GM19240 (cell line): Measurements from ENCODE around the gene CKMT2.

Source experiments
- DNase-seq: peaks from one replicate; pipeline ENCODE4 v3.0.0; 2011; ENCODE audit warnings: low spot score; ENCODE audit not compliant: insufficient read length

Gene CKMT2

GRCh38 chr5:81214848-81215247 is 18.3 kb upstream of the CKMT2 start:
- no peak for DNase-seq

GRCh38 chr5:81216152-81216551 is 17.0 kb upstream of the CKMT2 start:
- DNase-seq, result no peak

- no peak for DNase-seq
Observed at GRCh38 chr5:81219389-81219788, 13.7 kb upstream of the CKMT2 start.

GRCh38 chr5:81222285-81222684 is 10.8 kb upstream of the CKMT2 start:
- DNase-seq, result no peak

- no peak for DNase-seq
Observed at GRCh38 chr5:81225463-81225862, 7.7 kb upstream of the CKMT2 start.

GRCh38 chr5:81226286-81226685 is 6.8 kb upstream of the CKMT2 start:
- no peak for DNase-seq

GRCh38 chr5:81226949-81227348 is 6.2 kb upstream of the CKMT2 start:
- DNase-seq, result no peak

GRCh38 chr5:81228084-81228483 is 5.0 kb upstream of the CKMT2 start:
- DNase-seq, result no peak

GRCh38 chr5:81230416-81230815 is 2.7 kb upstream of the CKMT2 start:
- no peak for DNase-seq

- no peak for DNase-seq
Observed at GRCh38 chr5:81232464-81233079, 550 bp upstream of the CKMT2 start.

GRCh38 chr5:81234299-81234698 is 1.2 kb downstream of the CKMT2 start:
- DNase-seq, result no peak

- DNase-seq, result no peak
Observed at GRCh38 chr5:81234801-81235200, 1.7 kb downstream of the CKMT2 start.

GRCh38 chr5:81235287-81236072 is 2.4 kb downstream of the CKMT2 start:
- DNase-seq, result no peak

- no peak for DNase-seq
Observed at GRCh38 chr5:81238460-81238859, 5.3 kb downstream of the CKMT2 start.

- no peak for DNase-seq
Observed at GRCh38 chr5:81239613-81240012, 6.5 kb downstream of the CKMT2 start.

GRCh38 chr5:81241001-81241400 is 7.9 kb downstream of the CKMT2 start:
- DNase-seq, result no peak

- DNase-seq, result no peak
Observed at GRCh38 chr5:81241961-81242648, 9.0 kb downstream of the CKMT2 start.

GRCh38 chr5:81242906-81243436 is 9.8 kb downstream of the CKMT2 start:
- DNase-seq, result no peak

- no peak for DNase-seq
Observed at GRCh38 chr5:81244451-81244850, 11.3 kb downstream of the CKMT2 start.

- no peak for DNase-seq
Observed at GRCh38 chr5:81245871-81246235, 12.7 kb downstream of the CKMT2 start.

- DNase-seq, result no peak
Observed at GRCh38 chr5:81246697-81247096, 13.6 kb downstream of the CKMT2 start.

- no peak for DNase-seq
Observed at GRCh38 chr5:81247441-81247972, 14.4 kb downstream of the CKMT2 start.
